Measurements from ENCODE around the gene GALNS.

DNA sequence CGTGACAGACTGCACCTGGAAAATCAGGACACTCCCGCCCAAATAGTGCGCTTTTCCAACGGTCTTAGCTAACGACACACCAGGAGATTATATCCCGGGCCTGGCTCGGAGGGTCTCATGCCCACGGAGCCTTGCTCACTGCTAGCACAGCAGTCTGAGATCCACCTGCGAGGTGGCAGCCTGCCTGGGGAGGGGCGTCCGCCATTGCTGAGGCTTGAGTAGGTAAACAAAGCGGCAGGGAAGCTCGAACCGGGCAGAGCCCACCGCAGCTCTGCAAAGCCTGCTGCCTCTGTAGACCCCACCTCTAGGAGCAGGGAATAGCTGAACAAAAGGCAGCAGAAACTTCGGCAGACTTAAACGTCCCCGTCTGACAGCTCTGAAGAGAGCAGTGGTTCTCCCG is 5.1 kb downstream of the GALNS start:
- TF ChIP-seq, protein P1, sequence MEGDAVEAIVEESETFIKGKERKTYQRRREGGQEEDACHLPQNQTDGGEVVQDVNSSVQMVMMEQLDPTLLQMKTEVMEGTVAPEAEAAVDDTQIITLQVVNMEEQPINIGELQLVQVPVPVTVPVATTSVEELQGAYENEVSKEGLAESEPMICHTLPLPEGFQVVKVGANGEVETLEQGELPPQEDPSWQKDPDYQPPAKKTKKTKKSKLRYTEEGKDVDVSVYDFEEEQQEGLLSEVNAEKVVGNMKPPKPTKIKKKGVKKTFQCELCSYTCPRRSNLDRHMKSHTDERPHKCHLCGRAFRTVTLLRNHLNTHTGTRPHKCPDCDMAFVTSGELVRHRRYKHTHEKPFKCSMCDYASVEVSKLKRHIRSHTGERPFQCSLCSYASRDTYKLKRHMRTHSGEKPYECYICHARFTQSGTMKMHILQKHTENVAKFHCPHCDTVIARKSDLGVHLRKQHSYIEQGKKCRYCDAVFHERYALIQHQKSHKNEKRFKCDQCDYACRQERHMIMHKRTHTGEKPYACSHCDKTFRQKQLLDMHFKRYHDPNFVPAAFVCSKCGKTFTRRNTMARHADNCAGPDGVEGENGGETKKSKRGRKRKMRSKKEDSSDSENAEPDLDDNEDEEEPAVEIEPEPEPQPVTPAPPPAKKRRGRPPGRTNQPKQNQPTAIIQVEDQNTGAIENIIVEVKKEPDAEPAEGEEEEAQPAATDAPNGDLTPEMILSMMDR (conservative IDR thresholded peaks at IDR 0.05 in 1 of 2, IDR thresholded peaks at IDR 0.05 in 1 of 2; ENCODE audit: low read depth in 1 of 2, low read length in 2 of 2) = no peak
- no peak for TF ChIP-seq EZH2 (IDR thresholded peaks at IDR 0.05; ENCODE audit: low read length, missing control alignments)
